G401.6 (cell line): Measurements from ENCODE around the gene PPA2.
"Not testable (repeated sequence)": the region's sequence is repeated elsewhere in the genome, so short reads cannot be mapped to it uniquely, and the experiment has no call there.

ENCODE experiments used
- FAIRE-seq: peaks from 2 replicates; lab custom pipeline; 2012; peaks lifted over from hg19 to GRCh38; lab: Jason Lieb, UNC

Gene PPA2

GRCh38 chr4:105458541-105458940 is 15.3 kb downstream of the PPA2 start:
- not testable (repeated sequence) for FAIRE-seq

GRCh38 chr4:105458001-105458400 is 15.9 kb downstream of the PPA2 start:
- FAIRE-seq = no peak

DNA sequence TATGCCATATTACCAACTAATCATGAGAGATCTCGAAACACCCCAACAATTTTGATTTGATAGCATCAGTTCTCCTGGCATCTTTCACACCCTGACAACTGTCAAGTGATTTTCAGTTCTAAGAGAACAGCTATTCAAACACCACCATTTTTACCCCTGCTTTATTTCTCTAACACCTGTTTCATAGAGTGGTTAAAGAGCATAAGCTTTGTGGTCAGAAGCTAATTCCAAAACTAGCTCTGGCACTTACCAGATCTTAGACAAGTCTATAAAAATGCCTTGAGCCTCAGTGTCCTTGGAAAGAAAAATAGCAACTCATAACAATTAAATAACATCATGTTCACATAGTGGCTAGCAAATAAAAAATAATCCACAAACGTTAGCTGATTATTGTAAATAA is 17.9 kb downstream of the PPA2 start:
- no peak for FAIRE-seq

DNA sequence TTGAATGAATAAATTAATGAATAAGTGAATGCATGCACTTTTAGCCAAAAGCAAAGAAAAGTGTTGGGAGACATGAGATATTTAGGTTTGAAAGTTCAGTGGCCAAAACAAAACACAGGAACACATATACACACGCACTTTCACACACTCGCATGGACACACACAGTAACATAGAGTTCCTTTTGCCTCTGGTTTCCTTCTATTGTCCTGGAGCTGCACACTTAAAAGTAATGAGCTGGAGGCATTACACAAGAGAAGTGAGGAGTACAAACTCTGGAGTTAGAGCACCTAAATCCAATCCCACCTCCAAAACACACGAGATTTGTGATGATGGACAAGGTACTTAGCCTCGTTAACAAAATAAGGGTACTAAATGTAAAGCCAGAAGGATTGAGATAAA is 18.7 kb downstream of the PPA2 start:
- FAIRE-seq = no peak

DNA sequence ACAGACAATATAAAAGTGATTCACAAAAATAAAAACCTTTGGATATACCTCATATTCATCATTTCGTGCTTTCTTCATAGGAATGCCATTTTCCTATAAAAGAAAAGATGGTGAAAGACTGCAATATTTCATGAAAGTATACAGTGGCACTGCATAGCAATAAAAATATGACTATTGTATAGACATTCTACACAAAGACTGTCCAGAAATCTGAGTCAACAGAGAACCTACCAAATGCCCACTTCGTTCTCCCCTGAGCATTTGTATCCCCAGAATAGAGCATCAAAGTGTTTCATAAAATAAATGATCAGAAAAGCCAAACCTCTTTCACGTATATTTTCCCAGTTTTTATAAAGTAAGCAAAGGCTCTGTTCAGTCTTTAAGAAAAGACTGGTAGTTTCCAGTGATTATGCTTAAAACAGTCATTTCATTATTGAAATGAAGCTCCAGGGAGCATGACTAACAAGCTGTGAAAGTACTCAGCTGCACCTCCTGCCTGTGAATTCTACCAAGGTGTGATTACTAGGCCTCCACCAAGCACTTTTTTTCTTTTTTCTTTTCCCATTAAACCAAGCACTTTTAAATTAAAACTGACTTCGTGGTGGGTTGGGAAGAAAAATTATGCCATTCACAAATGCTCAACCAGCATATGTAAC is 20.2 kb downstream of the PPA2 start:
- FAIRE-seq = no peak

- FAIRE-seq = no peak
These were observed 22.5 kb downstream of the PPA2 start for GRCh38 chr4:105451346-105451745.

- peak; percentile 70 for FAIRE-seq
These were observed 33.0 kb downstream of the PPA2 start for GRCh38 chr4:105440890-105441289.

DNA sequence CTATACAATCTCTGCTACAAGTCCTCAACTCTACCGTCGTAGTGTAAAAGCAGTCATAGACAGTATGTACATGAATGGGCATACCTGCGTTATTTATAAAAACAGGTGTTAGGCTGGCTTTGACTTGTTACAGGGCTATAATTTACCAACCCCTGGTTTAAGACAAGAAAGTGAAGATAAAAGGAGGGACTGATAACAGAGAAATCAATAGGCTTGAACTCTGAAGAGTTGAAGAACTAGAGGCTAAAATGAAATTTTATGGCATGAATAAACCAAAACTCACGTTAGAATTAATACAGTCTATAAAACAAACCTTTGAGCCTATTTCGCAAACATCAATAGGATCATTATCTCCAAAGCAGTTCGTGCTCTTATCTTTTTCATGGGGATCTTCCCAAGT is 36.2 kb downstream of the PPA2 start:
- FAIRE-seq = no peak

GRCh38 chr4:105436414-105436813 is 37.4 kb downstream of the PPA2 start:
- FAIRE-seq = no peak

DNA sequence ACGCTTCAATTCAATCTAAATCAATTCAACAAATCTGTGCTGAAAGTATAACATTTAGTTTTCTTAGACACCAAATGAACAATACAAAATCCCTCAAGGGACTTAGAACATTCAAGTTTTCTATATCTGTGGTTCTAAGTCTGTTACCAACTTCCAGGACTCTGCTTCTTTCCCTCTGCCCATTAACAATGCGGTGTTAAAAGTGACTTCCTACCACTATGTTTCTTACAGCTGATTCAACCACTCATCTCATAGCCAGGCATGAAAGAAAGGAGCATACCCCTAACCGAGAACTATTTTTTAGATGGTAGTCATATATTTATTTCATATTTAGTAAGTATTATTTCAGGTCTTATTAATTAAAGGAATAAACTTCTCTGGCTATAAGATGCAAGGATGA is 38.9 kb downstream of the PPA2 start:
- FAIRE-seq = no peak

DNA sequence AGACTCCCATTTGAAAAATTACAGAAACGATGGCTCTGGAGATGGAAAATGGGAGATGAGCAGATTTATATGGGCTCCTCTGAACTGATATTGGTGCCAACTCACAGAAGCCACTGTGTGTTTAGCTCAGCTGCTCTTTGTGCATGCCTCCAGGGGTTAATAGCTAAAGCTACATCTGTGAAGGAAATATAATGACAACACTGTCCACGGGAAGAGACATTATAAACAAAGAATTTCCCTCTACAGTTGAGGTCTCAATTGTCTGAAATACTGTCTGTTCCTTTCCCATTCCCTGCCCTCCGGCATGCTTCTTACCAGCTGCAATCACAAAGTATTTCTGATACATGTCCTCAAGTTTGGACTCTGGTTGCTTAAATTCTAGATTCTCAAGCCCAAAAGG is 40.4 kb downstream of the PPA2 start:
- FAIRE-seq = no peak

DNA sequence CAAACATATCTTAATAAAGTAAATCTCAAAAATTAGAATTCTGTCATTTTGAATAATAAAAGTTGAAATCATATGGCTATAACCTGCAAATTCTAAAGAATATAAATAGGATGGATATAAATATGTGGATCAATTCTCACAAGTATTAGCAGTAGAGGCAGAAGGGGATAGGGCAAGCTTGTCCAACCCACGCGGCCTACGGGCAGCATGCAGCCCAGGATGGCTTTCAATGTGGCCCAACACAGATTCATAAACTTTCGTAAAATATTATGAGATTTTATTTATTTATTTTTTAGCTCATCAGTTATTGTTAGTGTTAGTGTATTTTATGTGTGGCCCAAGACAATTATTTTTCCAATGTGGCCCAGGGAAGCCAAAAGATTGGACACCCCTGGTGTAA is 41.4 kb downstream of the PPA2 start:
- no peak for FAIRE-seq

DNA sequence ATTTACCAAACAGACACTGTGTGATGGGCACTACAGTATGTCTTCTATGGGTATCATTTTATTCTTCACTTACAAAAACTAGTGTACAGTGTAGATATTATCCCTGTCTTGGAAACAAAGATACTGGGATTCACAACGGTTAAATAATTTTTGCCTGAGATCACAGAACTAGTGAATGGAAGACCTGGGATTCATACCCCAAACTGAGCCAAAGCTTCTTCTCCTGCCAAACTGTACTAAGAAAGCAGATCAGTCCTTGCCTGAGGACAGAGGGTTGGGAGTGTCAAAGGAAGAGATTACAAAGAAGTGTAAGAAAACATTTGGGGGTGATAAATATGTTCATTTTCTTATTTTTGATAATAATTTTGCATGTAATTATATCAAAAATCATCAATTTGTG is 43.1 kb downstream of the PPA2 start:
- no peak for FAIRE-seq

GRCh38 chr4:105426187-105426897 is 47.5 kb downstream of the PPA2 start:
- no peak for FAIRE-seq

DNA sequence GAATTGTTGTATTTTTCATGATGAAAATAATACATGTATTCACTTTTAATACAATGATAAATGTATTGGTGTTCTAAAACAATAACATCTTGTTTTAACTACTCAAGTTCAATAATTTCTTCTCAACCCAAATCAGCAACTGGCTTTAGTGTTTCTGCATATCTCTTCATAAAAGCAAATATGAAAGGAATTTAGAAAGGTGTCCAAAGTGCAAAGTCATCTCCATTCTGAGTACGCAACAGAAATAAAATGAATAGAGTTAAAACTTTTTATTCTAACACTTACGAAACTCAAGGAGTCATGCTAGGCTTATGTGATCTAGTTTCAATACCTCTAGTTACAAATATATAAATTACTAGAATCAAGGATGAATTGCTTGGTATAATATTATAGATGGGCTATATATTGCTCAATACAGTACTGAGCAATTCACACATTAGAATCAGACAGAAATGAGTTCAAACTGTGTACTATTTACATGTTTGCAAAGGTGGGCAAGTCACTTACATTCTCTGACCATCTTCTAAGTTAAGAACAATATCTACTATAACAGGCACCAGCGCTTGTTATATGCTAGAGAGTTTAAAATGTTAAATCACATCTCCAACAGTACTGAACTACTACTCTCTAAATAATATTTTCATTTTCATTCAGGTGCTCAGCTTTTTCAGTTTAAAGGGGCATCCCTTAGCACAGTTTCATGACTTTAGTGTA is 51.5 kb downstream of the PPA2 start:
- no peak for FAIRE-seq

GRCh38 chr4:105417624-105418023 is 56.2 kb downstream of the PPA2 start:
- no peak for FAIRE-seq

DNA sequence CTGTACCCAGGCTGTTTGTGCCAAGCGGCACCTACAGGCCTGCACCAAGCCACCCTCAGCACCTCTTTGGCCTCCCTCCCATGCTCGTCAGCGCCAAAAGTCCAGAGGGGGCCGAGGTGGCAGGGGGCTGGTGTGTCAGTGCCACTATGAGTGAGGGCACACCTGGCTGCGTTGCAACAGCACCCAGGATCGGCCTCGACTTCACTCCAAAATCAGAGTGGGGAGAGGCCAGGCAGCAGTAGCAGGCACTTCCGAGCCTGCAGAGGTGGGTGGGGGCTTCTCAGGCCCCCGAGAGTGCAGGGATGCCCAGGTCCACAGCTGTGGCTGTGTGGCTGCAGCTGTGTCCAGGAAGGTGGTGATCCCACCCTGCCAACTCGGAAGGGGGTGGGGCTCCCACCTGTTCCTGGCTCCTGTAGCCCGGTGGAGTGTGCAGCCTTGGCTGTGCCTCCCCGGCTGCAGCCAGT is 58.5 kb downstream of the PPA2 start:
- FAIRE-seq = no peak

DNA sequence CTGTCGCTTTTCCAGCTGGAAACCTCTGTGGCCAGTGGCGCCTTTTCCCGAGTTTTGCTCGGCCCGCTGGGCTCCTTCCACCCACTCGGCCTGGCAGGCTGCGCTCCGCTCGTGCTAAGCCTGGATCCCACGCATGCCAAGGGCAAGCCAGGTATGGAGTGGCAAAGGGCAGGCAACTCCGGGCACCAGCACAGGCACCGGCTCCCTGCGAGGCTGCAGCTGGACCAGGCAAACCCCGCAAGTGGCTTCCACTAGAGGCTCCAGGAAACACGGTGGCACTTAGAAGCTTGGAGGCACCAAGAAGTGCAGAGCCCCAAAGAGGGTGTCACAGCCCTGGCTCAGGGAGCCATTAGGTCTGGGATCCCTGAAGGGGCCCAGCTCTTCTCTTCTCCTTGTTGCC is 59.5 kb downstream of the PPA2 start:
- no peak for FAIRE-seq

- not testable (repeated sequence) for FAIRE-seq
These were observed 64.7 kb downstream of the PPA2 start for GRCh38 chr4:105409135-105409534.

DNA sequence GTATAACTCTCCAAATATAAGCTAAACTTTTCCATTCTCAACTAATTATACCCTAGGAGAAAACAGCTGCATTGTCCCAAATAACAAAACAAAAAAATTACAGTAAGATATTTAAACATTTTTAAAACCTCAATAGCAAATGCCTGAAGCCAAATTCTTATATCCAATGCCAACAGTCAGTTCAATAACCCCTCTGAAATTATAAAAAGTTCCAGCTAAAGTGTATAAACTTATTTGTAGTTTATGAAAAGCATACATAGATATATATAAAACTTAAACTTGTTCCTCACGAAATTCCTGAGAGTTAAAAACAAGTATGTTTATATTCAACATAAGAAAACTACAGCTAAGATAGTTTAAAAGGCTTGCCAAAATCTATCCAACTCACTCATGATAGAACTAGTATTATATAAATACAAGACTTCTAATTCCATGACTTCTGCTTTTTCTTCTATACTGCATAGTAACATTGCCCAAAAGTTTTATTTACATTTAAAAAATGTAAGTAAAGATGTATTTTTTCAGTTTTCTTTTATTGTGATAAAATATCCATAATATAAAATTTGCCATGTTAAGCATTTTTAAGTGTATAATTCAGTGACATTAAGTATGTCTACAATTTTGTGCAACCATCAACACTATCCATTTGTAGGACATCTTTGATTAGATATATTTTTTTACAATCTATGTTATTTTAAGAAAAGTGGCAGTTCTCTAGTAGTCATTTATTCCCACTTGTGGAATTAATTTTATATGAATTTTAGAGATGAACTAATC is 72.8 kb downstream of the PPA2 start:
- FAIRE-seq = peak; percentile 67

DNA sequence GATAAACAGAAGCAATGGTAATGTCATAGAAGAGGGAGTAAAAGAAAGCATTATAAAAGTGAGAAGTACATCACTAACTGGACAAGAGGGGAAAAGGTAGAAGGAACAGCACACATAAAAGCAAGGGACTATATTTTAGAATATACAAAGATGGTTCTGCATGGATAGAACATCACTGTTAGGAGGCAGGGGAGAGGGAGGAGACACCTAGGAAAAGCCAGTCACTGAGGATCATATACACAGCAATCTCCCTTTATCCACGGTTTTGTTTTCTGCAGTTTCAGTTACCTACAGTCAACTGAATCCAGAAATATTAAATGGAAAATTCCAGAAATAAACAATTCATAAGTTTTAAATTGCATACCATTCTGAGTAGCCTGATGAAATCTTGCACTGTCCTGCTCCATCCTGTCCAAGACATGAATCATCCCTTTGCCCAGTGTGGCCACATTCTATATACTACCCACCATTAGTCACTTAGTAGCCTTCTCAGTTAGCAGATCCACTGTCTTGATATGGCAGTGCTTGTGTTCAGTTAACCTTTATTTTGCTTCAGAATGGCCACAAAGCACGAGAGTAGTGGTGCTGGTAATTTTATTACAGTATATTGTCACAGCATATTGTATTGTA is 74.2 kb downstream of the PPA2 start:
- FAIRE-seq = no peak

- FAIRE-seq = no peak
These were observed 81.0 kb downstream of the PPA2 start for GRCh38 chr4:105392858-105393257.
